Stimulated activated naive CD8-positive, alpha-beta T cell treated with anti-CD3 and anti-CD28 coated beads, Interleukin-15, Interleukin-2, amounts not matched to agents 100 U/mL and 50 U/mL, for 24 hours (primary cell): ENCODE measurements around the gene PIM1.
"Not testable (repeated sequence)": the region's sequence is repeated elsewhere in the genome, so short reads cannot be mapped to it uniquely, and the experiment has no call there.

ENCODE experiments used
- ATAC-seq: fragments of 150-1000 bp; cut with Tn5 transposase; one replicate; pipeline ENCODE4 v1.10.0; 2021
- DNase-seq: peaks from one replicate; pipeline ENCODE4 v3.0.0; 2021

The PIM1 gene

DNA sequence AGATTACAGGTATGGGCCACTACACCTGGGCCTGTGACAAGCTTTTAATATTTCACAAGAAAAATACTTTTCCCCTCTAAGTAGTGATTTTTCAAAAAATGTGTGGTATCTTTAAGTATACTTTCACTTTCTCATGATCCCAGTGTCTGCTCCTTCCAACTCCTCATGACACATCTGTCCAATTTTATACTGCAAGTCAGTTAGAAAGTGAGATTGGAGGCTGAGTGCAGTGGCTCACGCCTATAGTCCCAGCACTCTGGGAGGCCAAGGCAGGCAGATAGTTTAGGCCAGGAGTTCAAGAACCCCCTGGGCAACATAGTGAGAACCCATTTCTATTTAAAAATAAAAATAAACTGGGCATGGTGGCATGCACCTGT lies 20.2 kb downstream of the PIM1 start:
- ATAC-seq, result peak; percentile 66
- DNase-seq, result no peak

DNA sequence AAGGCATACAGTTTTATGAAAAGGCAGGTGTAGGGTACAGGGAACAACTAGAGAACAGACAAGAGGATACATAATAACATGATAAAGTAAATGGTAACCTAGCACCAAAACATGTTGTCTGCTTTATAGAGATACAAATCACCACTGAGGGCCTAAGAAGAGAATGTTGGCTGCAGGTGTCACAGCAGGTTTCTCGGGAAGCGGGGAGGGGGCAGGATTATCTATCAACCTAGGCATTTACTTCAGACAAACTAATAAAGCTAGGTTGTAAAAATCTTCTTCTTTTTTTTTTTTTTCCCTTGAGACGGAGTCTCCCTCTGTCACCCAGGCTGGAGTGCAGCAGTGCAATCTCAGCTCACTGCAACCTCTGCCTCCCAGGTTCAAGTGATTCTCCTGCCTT lies 22.7 kb downstream of the PIM1 start:
- ATAC-seq, result no peak
- no peak for DNase-seq

DNA sequence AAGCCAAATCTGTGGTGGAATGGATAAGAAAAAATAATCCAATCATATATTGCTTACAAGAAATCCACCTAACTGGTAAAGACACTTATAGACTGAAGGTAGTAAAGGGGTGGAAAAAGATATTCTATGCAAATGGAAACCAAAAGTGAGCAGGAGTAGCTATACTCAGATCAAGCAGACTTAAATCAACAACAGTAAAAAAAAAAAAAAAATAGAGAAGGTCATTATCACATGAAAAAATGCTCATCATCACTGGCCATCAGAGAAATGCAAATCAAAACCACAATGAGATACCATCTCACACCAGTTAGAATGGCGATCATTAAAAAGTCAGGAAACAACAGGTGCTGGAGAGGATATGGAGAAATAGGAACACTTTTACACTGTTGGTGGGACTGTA lies 24.9 kb downstream of the PIM1 start:
- DNase-seq, ATAC-seq: not testable (repeated sequence)

DNA sequence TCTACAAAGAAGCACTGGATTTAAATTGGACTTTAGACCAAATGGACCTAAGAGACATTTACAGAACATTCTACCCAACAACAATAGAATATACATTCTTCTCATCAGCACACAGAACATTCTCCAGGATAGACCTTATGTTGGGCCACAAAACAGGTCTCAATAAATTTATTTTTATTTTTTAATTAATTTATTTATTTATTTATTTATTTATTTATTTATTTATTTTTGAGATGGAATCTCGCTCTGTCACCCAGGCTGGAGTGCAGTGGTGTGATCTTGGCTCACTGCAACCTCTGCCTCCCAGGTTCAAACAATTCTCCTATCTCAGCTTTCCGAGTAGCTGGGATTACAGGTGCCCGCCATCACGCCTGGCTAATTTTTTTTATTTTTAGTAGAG lies 26.5 kb downstream of the PIM1 start:
- not testable (repeated sequence) for ATAC-seq, DNase-seq

DNA sequence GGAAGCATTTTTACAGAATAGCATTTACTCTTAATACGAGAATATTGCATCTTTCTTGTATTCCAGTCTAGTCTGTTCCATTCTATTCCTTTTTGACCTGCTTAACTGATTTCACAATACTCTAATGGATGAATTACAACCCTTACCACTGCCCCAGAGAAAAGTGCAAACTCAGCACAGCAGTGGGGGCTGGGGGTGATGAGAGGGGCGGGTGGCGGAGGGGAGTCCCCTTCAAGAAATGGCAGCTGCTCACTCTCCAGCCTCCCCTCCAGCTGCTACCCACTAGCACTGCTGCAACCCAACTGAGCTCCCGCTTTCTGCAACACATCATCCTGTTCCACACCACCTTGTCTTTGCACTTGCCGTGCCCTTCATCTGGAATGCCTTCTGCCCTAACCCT lies 30.1 kb downstream of the PIM1 start:
- ATAC-seq (no peak), DNase-seq (no peak)

DNA sequence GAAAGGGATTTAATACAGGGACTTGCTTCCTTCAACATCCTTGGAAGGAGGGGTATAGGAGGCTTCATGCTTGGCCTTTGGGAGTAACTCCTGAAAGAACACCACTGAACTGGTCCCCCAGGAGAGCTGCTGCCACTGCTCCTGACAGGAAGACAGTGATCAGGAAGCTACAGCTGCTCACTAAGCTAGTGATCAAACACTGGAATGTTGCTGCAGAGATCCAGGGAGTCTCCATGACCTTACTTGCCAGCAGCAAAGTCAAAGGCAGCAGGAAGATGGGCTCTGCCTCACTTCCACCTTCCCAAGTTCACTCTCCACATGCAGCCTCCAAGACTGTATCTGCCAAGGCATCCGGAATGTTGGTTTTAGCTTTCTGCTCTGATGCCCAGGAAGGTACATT lies 31.8 kb downstream of the PIM1 start:
- ATAC-seq (no peak), DNase-seq (no peak)

DNA sequence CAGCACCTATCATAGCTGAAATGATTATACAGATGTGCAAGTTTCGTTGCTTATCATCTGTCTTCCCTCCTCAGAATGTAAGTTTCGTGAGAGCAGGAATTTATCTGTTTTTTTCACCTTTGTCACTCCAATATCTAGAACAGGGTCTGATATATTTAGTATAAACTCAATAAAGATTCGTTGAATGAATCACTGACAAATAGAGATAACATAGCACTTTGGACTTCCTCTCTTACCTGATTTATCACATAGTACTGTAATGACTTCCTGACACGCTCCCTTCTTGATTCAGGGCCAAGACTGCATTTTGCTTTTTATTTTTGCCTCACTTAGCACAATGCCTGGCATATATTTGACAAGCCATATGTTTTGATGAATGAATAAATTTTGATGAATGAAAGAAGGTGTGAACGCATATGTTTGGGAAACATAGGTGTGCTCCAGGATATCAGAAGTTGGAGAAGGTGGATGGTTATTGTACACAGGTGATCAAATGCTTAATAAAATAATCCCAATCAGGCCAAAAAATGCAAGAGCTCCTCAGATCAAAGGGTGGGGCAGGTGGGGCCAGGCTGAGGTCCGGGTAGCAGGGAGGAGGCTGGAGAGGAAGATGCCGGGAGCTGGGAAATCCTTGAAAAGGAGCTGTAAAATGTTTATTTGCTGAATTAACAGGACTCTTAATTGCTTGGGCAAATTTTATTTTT lies 33.0 kb downstream of the PIM1 start:
- no peak for DNase-seq
- ATAC-seq, result no peak

DNA sequence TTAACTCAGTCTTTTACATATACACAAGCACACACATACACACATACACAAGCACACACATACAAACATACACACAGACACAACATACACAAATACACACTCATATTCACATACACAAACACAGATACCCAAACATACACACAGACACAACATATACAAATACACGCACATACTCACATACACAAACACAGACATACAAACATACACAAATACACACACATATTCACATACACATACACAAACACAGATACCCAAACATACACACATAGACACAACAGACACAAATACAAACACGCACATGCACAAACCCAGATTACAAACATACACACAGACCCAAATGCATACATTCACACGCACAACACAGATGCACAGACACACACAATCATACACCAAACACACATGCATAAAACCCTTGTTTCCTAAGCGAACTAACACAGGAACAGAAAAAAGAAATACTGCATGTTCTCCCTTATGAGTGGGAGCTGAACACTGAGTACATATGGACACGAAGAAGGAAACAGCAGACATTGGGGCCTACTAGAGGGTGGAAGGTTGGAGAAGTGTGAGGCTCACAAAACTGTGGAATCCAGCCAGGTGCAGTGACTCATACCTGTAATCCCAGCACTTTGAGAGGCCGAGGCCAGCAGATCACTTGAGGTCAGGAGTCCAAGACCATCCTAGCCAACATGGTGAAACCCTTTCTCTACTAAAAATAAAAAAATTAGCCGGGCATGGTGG lies 34.2 kb downstream of the PIM1 start:
- ATAC-seq, result no peak
- no peak for DNase-seq

DNA sequence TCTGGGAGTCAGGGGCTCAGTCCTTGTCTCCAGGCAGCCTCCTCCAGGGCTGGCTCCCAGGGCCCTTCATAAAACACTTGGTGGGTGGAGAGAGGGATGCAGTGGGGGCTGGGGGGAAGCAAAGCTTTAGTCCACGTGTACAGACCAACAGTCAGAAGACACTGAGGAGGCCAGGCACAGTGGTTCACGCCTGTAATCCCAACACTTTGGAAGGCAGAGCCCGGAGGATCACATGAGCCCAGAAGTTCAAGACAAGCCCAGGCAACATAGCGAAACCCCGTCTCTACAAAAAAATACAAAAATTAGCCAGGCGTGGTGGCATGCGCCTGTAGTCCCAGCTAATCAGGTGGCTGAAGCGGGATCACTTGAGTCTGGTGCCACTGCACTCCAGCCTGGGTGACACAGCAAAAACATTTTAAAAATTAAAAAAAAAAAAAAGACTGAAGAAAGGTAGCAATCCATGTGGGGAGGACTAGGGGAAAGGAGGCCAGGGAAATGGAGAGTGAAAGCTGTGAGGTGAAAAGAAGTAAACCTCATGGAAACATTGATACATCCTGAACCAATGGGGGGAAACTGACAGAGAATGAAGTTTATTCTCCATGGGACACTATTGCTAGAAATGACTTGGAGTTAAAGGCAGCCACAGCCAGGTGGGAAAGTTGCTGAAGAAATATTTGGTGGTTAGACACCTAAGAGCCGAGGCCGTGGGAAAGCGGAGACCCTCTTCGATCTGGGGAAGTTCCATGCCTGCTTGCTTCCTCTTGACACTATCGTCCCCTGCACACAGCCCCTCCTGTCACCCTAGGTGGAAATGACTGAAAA lies 35.4 kb downstream of the PIM1 start:
- DNase-seq (peak; percentile 51), ATAC-seq (peak; percentile 47)

DNA sequence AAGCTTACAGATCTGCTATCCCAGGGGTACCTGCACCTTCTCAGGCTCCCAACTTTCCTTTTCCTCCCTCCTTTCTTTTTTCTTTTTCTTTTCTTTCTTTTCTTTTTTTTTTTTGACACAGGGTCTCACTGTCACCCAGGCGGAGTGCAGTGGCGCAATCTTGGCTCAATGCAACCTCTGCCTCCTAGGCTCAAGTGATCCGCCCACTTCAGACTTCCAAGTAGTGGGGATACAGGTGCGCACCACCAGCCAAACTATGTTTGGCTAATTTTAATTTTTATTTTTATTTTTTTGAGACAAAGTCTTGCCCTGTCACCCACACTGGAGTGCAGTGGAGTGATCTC lies 36.0 kb downstream of the PIM1 start:
- no peak for ATAC-seq

DNA sequence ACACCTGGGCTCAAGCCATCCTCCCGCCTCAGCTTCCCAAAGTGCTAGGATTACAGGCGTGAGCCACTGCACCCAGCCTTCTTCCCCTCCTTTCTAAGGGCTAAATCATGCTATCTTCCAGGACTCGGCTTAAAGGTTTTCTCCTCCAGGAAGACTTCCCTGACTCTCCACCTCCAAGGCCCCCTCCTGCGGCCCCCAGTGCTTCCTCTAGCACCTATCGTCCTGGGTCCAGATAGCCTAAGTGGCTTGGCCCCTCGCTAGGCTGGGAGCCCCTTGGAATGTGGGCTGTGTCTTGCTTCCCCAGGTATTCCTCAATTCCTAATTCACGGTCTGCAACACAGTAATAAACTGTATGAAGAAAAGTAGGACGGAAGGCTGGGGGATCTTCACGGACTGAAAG lies 36.7 kb downstream of the PIM1 start:
- ATAC-seq, result no peak
- DNase-seq, result no peak

More for the DNA sequence above, 36.0 kb downstream of the PIM1 start:
- DNase-seq, result no peak

DNA sequence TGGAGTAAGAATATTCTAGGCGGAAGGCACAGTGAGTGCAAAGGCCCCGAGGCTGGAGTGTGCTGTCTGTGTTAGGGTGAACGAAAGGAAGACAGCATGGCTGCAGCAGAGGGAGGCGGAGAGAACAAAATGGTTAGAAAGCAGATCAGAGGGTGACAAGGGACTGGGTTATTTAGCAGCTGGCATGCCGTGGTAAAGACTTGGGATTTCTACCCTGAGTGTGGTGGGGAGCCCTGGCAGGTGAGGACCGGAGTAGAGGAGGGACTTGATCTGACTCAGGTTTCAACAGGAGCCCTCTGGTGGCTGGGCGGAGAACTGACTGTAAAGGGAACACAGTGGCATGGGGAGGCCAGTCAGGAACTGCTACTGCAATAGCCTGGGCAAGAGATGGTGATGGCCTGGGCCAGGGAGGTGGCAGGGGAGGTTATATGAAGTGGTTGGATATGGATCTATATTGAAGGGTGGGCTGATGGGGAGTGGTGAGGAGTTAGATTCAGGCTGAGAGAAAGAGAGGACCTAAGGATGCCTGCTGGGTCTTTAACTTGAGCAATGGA lies 38.0 kb downstream of the PIM1 start:
- peak; percentile 71 for ATAC-seq
- peak; percentile 93 for DNase-seq

DNA sequence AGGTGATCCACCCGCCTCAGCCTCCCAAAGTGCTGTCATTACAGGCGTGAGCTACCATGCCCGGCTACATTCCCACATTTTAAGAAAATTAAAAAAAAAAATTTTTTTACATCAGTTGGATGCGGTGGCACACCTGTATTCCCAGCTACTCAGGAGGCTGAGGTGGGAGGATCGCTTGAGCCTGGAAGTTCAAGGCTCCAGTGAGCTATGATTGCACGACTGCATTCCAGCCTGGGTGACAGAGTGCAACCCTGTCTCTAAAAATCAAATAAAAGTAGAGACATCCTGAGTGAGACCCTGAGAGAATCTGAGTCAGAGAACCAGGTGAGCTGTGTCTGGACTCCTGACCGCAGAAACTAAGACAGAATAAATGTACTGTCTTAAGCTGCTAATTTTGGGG lies 38.8 kb downstream of the PIM1 start:
- DNase-seq, result no peak
- no peak for ATAC-seq

DNA sequence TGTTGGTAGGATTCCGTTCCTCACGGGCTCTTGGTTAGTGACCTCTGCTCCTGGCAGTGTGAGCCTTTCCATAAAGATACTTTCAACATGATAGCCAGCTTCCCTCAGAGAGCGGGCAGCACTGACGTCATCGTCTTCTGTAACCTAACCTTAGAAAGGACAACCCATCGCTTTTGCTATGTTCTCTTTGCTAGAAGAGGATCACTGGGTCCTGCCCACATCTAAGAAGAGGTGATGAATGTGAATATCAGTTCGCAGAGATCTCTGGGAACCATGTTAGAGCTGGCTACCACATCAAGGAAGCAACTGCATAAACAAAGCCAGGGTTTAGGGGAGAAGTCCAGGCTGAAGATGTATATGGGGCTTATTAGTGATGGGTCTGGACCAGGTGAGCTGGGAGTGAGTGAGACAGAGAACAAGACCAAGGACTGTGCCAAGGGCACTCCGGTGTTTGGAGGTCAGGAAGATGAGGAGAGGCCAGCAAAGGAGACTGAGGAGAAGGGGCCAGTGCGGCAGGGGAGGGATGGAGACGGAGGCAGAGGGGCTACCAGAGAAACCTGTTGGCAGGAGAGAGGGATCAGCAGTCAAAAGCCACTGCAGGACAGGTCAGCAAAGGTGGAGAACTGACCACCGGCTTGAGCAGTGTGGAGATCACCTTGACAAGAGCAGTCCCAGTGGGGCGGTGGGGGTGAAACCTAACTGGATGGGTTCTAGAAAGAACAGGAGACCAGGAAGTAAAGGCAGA lies 39.7 kb downstream of the PIM1 start:
- peak; percentile 49 for DNase-seq
- peak; percentile 46 for ATAC-seq

DNA sequence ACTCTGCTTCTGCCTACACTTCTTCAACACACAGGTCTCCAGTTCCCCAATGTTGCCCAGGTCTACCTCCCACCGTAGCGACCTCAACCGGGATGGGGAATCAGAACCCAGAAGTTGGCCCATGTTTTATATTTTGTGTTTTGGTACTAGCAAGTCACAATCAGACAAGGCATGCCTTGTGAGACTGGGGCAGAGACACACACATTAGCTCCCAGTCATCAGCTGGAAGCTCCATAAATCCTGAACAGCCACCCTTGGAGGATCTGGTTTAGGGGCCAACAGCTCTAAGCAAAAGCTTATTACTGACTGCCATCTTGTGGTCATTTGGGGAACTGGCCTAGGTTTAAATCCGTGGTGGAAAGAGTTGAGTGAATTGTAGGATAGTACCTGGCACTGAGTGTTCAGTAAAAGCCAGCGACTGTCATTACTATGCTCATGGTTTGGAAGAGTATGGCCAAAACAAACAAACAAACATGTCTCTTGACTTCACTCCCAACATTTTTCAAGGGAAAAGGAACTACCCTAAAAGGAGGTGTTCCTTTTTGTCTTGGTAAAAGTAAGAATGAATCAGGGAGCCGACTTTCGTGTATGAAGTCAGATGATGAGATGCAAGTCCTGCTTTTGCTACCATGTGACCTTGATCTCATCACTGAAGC lies 40.5 kb downstream of the PIM1 start:
- DNase-seq, result peak; percentile 85
- ATAC-seq, result peak; percentile 42

DNA sequence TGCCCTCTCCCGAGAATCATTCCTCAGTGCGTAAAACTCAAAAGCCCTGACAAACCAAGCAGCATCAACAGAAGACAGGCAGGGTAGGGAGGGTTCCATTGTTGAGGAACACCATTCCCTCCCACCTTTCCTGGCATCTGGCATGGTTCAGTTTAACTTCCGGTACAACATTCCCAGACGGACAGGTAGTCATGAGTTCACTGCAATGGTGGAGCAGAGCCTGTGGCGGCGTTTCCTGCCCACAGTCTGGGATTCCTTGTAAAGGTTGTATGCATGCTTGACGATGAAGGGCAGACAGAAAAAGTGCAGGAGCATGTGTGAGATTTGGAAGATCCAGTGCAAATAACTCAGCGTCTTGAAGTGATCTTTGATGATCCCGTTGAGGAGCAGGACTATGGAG lies 42.3 kb downstream of the PIM1 start:
- no peak for ATAC-seq
- no peak for DNase-seq

DNA sequence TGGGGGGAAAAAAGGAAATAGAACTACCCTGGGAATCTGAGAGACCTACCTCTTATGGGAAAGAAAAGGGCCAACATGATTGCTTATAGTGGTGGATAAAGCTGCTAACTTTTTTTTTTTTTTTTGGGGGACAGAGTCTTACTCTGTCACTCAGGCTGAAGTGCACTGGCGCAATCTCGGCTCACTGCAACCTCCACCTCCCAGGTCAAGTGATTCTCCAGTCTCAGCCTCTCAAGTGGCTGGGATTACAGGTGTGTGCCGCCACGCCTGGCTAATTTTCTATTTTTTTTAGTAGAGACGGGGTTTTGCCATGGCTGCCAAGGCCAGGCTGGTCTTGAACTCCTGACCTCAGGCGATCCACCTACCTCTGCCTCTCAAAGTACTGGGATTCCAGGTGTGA lies 48.1 kb downstream of the PIM1 start:
- ATAC-seq, result no peak

DNA sequence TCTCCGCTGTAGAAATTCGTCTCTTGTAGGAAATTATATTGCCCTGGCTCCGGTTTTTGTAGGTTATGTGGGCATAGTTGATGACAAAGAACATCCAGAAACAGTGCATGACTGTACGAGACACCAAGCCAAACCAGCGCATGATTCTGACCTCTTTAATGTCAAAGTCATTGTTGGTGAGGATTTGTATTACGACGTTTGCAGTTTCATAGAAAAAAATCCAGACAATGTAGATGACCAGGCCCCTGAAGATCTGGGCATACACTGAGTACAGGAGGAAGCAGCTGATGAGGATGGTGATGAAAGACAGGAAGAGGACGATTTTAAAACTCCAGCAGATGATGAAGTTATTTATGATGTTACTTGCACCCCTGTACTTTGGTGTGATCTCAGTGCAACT lies 48.6 kb downstream of the PIM1 start:
- DNase-seq, result no peak
- no peak for ATAC-seq

More for the DNA sequence above, 48.1 kb downstream of the PIM1 start:
- DNase-seq, result no peak

DNA sequence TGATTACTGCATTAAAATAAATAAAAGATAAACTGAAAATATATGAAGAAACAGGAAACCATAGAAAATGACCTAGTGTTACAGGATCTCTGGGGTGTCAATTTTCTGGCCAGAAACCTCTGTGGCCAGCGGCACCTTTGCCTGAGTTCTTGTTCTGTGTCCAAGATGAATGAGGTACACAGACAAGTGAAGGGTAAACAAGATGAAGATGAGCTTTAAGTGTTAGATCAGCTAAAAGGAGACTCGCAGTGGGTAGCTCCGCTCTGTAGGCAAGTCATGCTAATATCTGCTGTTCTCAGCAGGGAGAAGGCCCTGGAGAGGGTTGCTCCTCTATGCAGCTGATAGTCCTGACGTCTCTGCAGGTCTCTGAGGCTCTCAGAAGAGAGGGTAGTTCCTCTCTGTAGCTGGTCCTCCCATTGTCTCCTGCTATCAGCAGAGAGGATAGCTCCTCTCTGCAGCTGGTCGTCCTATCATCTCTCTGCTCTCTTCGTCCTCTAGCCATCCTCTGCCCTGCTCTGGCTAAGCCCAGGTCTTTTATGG lies 51.7 kb downstream of the PIM1 start:
- ATAC-seq (no peak), DNase-seq (no peak)

DNA sequence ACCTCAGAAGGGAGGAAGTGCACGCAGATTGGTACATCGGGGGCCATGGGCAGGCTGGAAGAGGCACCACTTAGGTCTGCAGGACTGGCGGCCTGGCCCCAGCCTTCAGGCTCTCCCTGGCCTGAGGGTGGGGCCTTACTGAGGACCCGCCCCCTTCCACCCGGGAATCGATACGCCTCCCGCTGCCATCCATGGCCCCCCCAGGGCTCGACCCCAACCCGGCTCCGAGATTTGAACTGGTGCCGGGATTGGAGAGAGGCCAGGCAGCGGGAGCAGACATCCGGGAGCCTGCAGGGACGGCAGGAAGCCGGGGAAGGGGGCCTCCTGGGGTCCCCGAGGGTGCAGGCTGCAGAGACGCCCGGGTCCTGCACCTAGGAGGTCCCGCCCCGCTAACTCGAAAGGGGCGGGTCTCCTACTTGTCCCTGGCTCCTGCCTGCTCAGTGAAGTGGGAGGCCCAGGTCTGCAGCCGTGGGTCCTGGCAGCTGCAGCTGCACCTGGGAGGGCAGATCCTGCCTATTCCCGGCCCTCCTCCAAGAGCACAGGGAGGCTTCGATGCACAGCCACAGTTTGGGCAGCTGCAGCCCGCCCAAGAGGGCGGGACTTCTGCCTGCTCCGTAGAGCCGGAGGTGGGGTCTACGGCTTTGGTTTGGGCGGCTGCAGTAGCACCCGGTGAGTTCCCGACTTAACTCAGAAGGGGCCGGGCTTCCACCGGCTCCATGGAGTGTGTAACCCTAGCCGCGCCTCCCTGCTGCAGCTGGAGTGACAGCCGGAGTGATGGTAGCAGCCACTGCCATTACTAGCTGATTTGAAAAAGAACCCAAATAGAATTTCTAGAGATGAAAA lies 52.4 kb downstream of the PIM1 start:
- ATAC-seq (peak; percentile 98), DNase-seq (peak; percentile 78)
